SK-N-SH (cell line): ENCODE results near the gene FMNL2. TPM values are rescaled to one million over a fixed set of nuclear protein-coding genes. Genes with fewer than 3 reads are reported as not detected.

Experiments used
- CTCF ChIA-PET: fragments of 300-600, 350-600 bp; formaldehyde crosslinking; extraction: SDS; loops from one replicate; lab custom pipeline; 2021; lab: Yijun Ruan, JAX
- POLR2A ChIA-PET: fragments of 350-600 bp; sonication (Branson Sonifier 250); formaldehyde crosslinking; extraction: SDS; loops from one replicate; lab custom pipeline; 2020; ENCODE audit warnings: antibody characterized with exemption, inconsistent platforms; lab: Yijun Ruan, JAX
- DNase-seq: peaks from one replicate; pipeline ENCODE4 v3.0.0; 2012
- H2AFZ ChIP-seq: fragments of 200-600 bp; sonication (generic); 2 replicates; pipeline ENCODE4 v1.8.1; 2016; ENCODE audit warnings: antibody characterized with exemption, mild to moderate bottlenecking, low read depth
- H3F3A ChIP-seq: fragments of 200-600 bp; sonication (generic); replicated peaks from 2 replicates; pipeline ENCODE3; 2016; ENCODE audit warnings: antibody characterized with exemption, mild to moderate bottlenecking; ENCODE audit not compliant: insufficient read depth
- H3K27ac ChIP-seq, 2 experiments: fragments of 200-500 bp in 1 of 2; fragments of 200-600 bp in 1 of 2; sonication (Bioruptor generic) in 1 of 2; sonication (generic), shearing (Covaris generic) in 1 of 2; 2 replicates each; pipeline versions ENCODE4 v1.5.1 to v1.6.1; 2014 to 2016; ENCODE audit warnings: low read depth in 2 of 2, inconsistent platforms in 1 of 2, low read length in 1 of 2, mild to moderate bottlenecking in 1 of 2, mixed read lengths in 1 of 2
- H3K27me3 ChIP-seq: fragments of 200-600 bp; sonication (generic), shearing (Covaris generic); 2 replicates; pipeline ENCODE4 v1.6.1; 2016; ENCODE audit warnings: mixed run types; ENCODE audit not compliant: insufficient read depth
- H3K36me3 ChIP-seq, 2 experiments: fragments of 200-500 bp in 1 of 2; fragments of 200-600 bp in 1 of 2; sonication (Bioruptor generic) in 1 of 2; sonication (generic) in 1 of 2; replicated peaks in 1 of 2; 2 replicates each; pipeline versions ENCODE3 to v1.5.1; 2014 to 2016; ENCODE audit warnings: low read length in 1 of 2, mild to moderate bottlenecking in 1 of 2; ENCODE audit not compliant: insufficient read depth in 2 of 2, control insufficient read depth in 1 of 2
- H3K4me1 ChIP-seq, 2 experiments: fragments of 200-500 bp in 1 of 2; fragments of 200-600 bp in 1 of 2; sonication (Bioruptor generic) in 1 of 2; sonication (generic), shearing (Covaris generic) in 1 of 2; 2 replicates each; pipeline versions ENCODE4 v1.5.1 to v1.6.1; 2014 to 2016; ENCODE audit warnings: low read depth in 1 of 2, low read length in 1 of 2, mixed run types in 1 of 2; ENCODE audit not compliant: insufficient read depth in 2 of 2, control insufficient read depth in 1 of 2
- H3K4me2 ChIP-seq: fragments of 200-600 bp; sonication (generic), shearing (Covaris generic); 2 replicates; pipeline ENCODE4 v1.6.1; 2017; ENCODE audit warnings: mixed run types
- H3K4me3 ChIP-seq, 2 experiments: fragments of 200-500 bp in 1 of 2; fragments of 200-600 bp in 1 of 2; sonication (Bioruptor generic) in 1 of 2; sonication (generic), shearing (Covaris generic) in 1 of 2; 2 replicates each; pipeline versions ENCODE4 v1.5.1 to v1.8.1; 2014 to 2016; ENCODE audit warnings: low read depth in 2 of 2, inconsistent platforms in 1 of 2, low read length in 1 of 2, mild to moderate bottlenecking in 1 of 2, mixed read lengths in 1 of 2, moderate library complexity in 1 of 2
- H3K79me2 ChIP-seq: fragments of 200-600 bp; sonication (generic); 2 replicates; pipeline ENCODE4 v1.8.1; 2017; ENCODE audit warnings: mild to moderate bottlenecking; ENCODE audit not compliant: insufficient read depth
- H3K9ac ChIP-seq: fragments of 200-600 bp; sonication (generic); 2 replicates; pipeline ENCODE4 v1.6.1; 2017; ENCODE audit warnings: mixed run types
- H3K9me2 ChIP-seq: fragments of 200-600 bp; sonication (generic); 2 replicates; pipeline ENCODE4 v1.6.1; 2017; ENCODE audit warnings: mixed run types
- H3K9me3 ChIP-seq: fragments of 200-600 bp; sonication (generic); 2 replicates; pipeline ENCODE4 v1.6.1; 2017; ENCODE audit warnings: mixed run types, mild to moderate bottlenecking, moderate library complexity
- H4K20me1 ChIP-seq: fragments of 200-600 bp; sonication (generic); 2 replicates; pipeline ENCODE4 v1.6.1; 2017; ENCODE audit warnings: mild to moderate bottlenecking, mixed run types; ENCODE audit not compliant: insufficient read depth
- CHD2 ChIP-seq: fragments of 150-350 bp; IDR thresholded peaks from 2 replicates; pipeline ENCODE4 v1.6.1; 2018; ENCODE audit warnings: low read length; ENCODE audit not compliant: partially characterized antibody
- EP300 ChIP-seq, 2 experiments: IDR thresholded peaks; 2 replicates each; pipeline versions ENCODE4 v1.4.0 to v1.6.1; 2012; ENCODE audit warnings: borderline replicate concordance in 1 of 2, low read depth in 1 of 2, low read length in 1 of 2
- FOXJ3 ChIP-seq: sonication (generic); formaldehyde crosslinking; IDR thresholded peaks from 2 replicates; pipeline ENCODE4 v1.5.1; 2020; ENCODE audit warnings: mild to moderate bottlenecking, missing genetic modification reagents
- MEF2A ChIP-seq: IDR thresholded peaks from 2 replicates; pipeline ENCODE4 v1.4.0; 2012; ENCODE audit warnings: low read depth, borderline replicate concordance
- MXI1 ChIP-seq: IDR thresholded peaks from 2 replicates; pipeline ENCODE4 v1.6.1; 2012; ENCODE audit warnings: mild to moderate bottlenecking, low read depth, low read length, improper control_type of control experiment
- PBX3 ChIP-seq: IDR thresholded peaks from 2 replicates; pipeline ENCODE4; 2012
- POLR2AphosphoS5 ChIP-seq: IDR thresholded peaks from 2 replicates; pipeline ENCODE4 v1.6.1; 2012; ENCODE audit warnings: low read depth, low read length
- RAD21 ChIP-seq: IDR thresholded peaks from 2 replicates; pipeline ENCODE4 v1.6.1; 2012; ENCODE audit warnings: mild to moderate bottlenecking, low read length
- RFX5 ChIP-seq: IDR thresholded peaks from 2 replicates; pipeline ENCODE4 v1.6.1; 2012; ENCODE audit warnings: mild to moderate bottlenecking, improper control_type of control experiment, low read length
- SIN3A ChIP-seq: IDR thresholded peaks from 2 replicates; pipeline ENCODE4 v1.6.1; 2012; ENCODE audit warnings: low read depth, mild to moderate bottlenecking, low read length, moderate library complexity, borderline replicate concordance
- TAF1 ChIP-seq: IDR thresholded peaks from 2 replicates; pipeline ENCODE4 v1.6.1; 2012; ENCODE audit warnings: low read depth, mild to moderate bottlenecking, low read length, moderate library complexity, borderline replicate concordance
- TEAD4 ChIP-seq: IDR thresholded peaks from 2 replicates; pipeline ENCODE4 v1.4.0; 2012; ENCODE audit warnings: mild to moderate bottlenecking, borderline replicate concordance; ENCODE audit not compliant: insufficient read depth
- USF1 ChIP-seq: IDR thresholded peaks from 2 replicates; pipeline ENCODE4 v1.4.0; 2012; ENCODE audit warnings: low read depth, borderline replicate concordance
- YY1 ChIP-seq: IDR thresholded peaks from 2 replicates; pipeline ENCODE4 v1.4.0; 2012; ENCODE audit warnings: low read depth, mild to moderate bottlenecking
- WGBS: methylation state at CpG from one replicate; pipeline ENCODE4 v1.1.6; 2017; ENCODE audit warnings: low lambda C conversion rate; 5-methylcytosine and 5-hydroxymethylcytosine counted together
- polyA plus RNA-seq, 3 experiments: library from polyadenylated mRNA; depleted of rRNA; stranded (reverse); fragments of >200 nt; gene quantifications; 2 replicates each; pipeline ENCODE4 v1.2.3, GENCODE V29; 2012
- TF ChIP-seq, protein P1 (sequence below): IDR thresholded peaks from 2 replicates; pipeline ENCODE4 v1.4.0; 2012; ENCODE audit warnings: low read depth
- TF ChIP-seq, protein P2 (sequence below): fragments of 150-350 bp; IDR thresholded peaks from 2 replicates; pipeline ENCODE4 v1.6.1; 2017; ENCODE audit warnings: antibody characterized with exemption, low read length, low read depth, borderline replicate concordance
- TF ChIP-seq, protein P3 (sequence below): fragments of 150-350 bp; IDR thresholded peaks from 2 replicates; pipeline ENCODE4 v1.6.1; 2016; ENCODE audit warnings: mild to moderate bottlenecking, low read depth, low read length

The FMNL2 gene
- polyA plus RNA-seq, 1 of the 3 experiments (the other 2 are of a cell fraction) = 14.5 TPM

GRCh38 chr2:152456262-152456661 lies 121.3 kb downstream of the FMNL2 start (continued):
- TF ChIP-seq, protein P1, sequence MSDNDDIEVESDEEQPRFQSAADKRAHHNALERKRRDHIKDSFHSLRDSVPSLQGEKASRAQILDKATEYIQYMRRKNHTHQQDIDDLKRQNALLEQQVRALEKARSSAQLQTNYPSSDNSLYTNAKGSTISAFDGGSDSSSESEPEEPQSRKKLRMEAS = no peak
- TF ChIP-seq, protein P2, sequence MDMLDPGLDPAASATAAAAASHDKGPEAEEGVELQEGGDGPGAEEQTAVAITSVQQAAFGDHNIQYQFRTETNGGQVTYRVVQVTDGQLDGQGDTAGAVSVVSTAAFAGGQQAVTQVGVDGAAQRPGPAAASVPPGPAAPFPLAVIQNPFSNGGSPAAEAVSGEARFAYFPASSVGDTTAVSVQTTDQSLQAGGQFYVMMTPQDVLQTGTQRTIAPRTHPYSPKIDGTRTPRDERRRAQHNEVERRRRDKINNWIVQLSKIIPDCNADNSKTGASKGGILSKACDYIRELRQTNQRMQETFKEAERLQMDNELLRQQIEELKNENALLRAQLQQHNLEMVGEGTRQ = no peak
- TF ChIP-seq TAF1 (no peak), SIN3A (no peak), POLR2AphosphoS5 (no peak), MXI1 (no peak)

GRCh38 chr2:152458441-152458940 lies 123.5 kb downstream of the FMNL2 start:
- Histone ChIP-seq H3K9ac (no peak overlapping the region), H3K9me2 (no peaks in the 10 kb centered on the region), H3K27me3 (no peaks in the 10 kb centered on the region), H3K4me3 (no peak overlapping the region), H4K20me1 (no peaks in the 10 kb centered on the region), H3K9me3 (no peaks in the 10 kb centered on the region), H3K36me3 (no peaks in the 10 kb centered on the region), H3K79me2 (no peaks in the 10 kb centered on the region), H3K4me1 (no peaks in the 10 kb centered on the region), H3F3A (no peaks in the 10 kb centered on the region), H3K4me2 (no peak overlapping the region), H3K27ac (no peak overlapping the region), H2AFZ (no peak overlapping the region)
- no peak for DNase-seq
- TF ChIP-seq EP300 (IDR thresholded peaks at IDR 0.05; ENCODE audit: borderline replicate concordance in 1 of 2, low read depth in 1 of 2, low read length in 1 of 2) (no peak), TEAD4 (no peak), TAF1 (no peak)
- TF ChIP-seq, protein P3, sequence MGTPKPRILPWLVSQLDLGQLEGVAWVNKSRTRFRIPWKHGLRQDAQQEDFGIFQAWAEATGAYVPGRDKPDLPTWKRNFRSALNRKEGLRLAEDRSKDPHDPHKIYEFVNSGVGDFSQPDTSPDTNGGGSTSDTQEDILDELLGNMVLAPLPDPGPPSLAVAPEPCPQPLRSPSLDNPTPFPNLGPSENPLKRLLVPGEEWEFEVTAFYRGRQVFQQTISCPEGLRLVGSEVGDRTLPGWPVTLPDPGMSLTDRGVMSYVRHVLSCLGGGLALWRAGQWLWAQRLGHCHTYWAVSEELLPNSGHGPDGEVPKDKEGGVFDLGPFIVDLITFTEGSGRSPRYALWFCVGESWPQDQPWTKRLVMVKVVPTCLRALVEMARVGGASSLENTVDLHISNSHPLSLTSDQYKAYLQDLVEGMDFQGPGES = no peak
- CTCF ChIA-PET = no interaction called here
- POLR2A ChIA-PET = no interaction called here
- WGBS = 97% methylated on average over 5 of the region's 5 CpGs

DNA sequence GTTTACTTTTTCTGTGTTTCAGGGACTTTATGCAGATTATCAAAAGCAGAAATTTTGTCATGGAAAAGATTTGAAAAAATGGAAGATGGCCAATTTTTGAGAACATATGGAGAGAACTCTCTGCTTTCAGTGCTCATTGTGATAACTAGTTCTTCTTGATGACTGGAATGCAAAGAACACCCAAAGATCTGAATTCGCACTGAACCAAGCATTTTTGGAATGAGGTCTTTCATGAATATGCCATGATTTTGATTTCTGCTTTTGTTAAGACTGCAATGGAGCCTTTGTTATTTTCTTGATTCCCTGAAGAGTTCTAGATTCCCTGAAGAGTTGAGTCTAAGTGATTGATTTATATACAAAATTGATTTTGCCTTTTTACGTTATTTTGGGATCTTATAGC lies 124.1 kb downstream of the FMNL2 start:
- Histone ChIP-seq H3F3A (no peaks in the 10 kb centered on the region), H4K20me1 (no peaks in the 10 kb centered on the region)
- 97% methylated on average over 2 of the region's 2 CpGs for WGBS
- no peak for TF ChIP-seq RAD21
- TF ChIP-seq, protein P2 = no peak
- TF ChIP-seq USF1 = no peak
- TF ChIP-seq FOXJ3 = no peak
- no peak for TF ChIP-seq CHD2
- TF ChIP-seq RFX5 = no peak
- no peak for TF ChIP-seq MEF2A
- no peak for TF ChIP-seq PBX3
- TF ChIP-seq YY1 = no peak
- TF ChIP-seq, all 33 proteins: peak for 0
- H3K9me3 ChIP-seq = no peaks in the 10 kb centered on the region
- H3K4me3 ChIP-seq = no peak overlapping the region
- H2AFZ ChIP-seq = no peak overlapping the region
- no peaks in the 10 kb centered on the region for H3K36me3 ChIP-seq
- H3K4me1 ChIP-seq = no peaks in the 10 kb centered on the region
- POLR2A ChIA-PET = no interaction called here
- DNase-seq = no peak
- no peak overlapping the region for H3K9ac ChIP-seq
- H3K27ac ChIP-seq = no peak overlapping the region
- no peaks in the 10 kb centered on the region for H3K9me2 ChIP-seq
- no peaks in the 10 kb centered on the region for H3K27me3 ChIP-seq
- CTCF ChIA-PET = no interaction called here
- no peaks in the 10 kb centered on the region for H3K79me2 ChIP-seq
- H3K4me2 ChIP-seq = no peak overlapping the region
